Endometrial microvascular endothelial cells (primary cell): Measurements from ENCODE around the gene ZIK1. TPM values are rescaled to one million over a fixed set of nuclear protein-coding genes. Genes with fewer than 3 reads are reported as not detected.

Experiments used
- in situ Hi-C: cut with HindIII; loops from 2 replicates; pipeline ENCODE4 v1.10.0; 2017; ENCODE audit warnings: low sequenced_read_pairs, low pct_unique_long_range_greater_than_20kb; ENCODE audit errors: inconsistent ontology term
- total RNA-seq: library from RNA; depleted of rRNA; stranded (reverse); fragments of >200 nt; gene quantifications from one replicate; pipeline ENCODE4 v1.2.3, GENCODE V29; 2015; ENCODE audit errors: inconsistent ontology term

Gene ZIK1
- total RNA-seq, 1 donor from 2014 or later = 0.28 TPM

GRCh38 chr19:57599761-57600383, 15.9 kb downstream of the ZIK1 start, which contains the start of gene ZNF530:
ZNF530 (plus strand) TSS chr19:57599885; CDS start chr19:57604346, 4,461 bp downstream.
- in situ Hi-C loops = no loop called here

GRCh38 chr19:57606931-57607330, 23.0 kb downstream of the ZIK1 start:
- in situ Hi-C loops = no loop called here

GRCh38 chr19:57611113-57611512, 27.2 kb downstream of the ZIK1 start:
- in situ Hi-C loops = no loop called here

DNA sequence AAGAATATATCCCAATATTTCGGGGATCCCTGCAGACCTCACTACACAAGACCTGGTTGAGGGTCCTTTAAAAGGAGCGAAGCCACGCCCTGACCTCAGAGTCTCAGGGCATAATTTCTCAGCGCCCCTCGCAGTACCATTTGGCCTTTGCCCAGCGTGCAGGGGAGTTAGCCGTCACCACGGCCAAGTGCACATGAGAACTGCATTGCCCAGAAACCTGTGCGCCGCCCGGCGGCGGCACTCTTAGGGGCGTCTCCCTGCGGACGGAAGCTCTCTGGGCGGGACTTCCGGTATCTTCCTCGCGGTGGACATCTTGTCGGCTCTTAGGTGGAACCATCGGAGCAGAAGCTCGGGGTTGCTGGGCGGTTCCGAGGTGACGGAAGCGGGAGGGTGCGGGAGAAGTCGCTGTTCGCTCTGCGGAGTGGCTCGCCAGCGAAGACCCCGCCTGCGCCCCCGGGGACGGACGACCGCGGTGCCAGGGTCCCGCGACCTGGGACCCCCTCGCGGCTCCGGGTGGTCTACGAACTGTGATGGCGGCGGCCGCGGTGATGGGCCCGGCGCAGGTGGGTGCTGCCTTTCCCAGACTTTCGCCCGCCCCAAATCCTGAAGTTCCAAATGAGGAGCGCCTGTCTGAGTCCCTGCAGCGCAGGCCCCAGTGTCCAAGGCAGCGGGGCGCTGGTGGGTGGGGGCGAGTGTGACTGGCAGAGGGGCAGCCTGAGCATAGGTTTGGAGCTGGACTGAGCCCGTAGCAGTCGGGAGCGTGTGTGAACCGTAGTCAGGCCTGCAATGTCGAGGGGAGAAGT, 30.2 kb downstream of the ZIK1 start, which contains the start of gene ZNF134:
ZNF134 (plus strand) TSS at position 302 of the 803 bp plus-strand sequence. CDS start 5,227 bp downstream, outside the sequence.
- in situ Hi-C loops = no loop called here

DNA sequence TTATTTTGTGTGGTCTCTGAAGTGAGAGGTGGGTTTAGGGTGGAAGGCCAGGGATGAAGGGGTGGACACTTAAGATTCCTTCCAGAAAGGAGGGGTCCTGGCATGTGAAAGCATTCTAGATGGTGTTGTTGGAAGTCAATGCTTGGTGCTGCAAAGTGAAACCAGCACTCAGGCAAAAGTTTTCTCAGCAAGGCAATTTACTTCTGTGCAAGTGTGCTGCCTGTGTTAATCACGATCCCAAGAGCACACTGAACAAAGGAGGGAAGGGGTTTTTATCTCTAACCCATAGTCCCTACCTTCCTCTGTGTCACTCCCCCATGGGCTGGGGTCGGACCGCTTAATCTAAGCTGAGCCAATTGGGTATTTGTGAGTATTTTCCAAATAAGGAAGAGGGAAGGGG, 31.4 kb downstream of the ZIK1 start:
- in situ Hi-C loops = no loop called here

DNA sequence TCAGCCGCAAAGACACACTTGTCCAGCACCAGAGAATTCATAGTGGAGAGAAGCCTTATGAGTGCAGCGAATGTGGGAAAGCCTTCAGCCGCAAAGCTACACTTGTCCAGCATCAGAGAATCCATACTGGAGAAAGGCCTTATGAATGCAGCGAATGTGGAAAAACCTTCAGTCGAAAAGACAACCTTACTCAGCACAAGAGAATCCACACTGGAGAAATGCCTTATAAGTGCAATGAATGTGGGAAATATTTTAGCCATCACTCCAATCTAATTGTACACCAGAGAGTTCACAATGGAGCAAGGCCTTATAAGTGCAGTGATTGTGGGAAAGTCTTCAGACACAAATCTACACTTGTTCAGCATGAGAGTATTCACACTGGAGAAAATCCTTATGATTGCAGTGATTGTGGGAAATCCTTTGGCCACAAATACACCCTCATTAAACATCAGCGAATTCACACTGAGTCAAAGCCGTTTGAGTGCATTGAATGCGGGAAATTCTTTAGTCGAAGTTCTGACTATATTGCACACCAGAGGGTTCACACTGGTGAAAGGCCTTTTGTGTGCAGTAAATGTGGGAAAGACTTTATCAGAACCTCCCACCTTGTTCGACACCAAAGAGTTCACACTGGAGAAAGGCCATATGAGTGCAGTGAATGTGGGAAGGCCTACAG, 36.9 kb downstream of the ZIK1 start:
- in situ Hi-C loops = no loop called here

GRCh38 chr19:57623091-57623490, 39.1 kb downstream of the ZIK1 start:
- in situ Hi-C loops = no loop called here

DNA sequence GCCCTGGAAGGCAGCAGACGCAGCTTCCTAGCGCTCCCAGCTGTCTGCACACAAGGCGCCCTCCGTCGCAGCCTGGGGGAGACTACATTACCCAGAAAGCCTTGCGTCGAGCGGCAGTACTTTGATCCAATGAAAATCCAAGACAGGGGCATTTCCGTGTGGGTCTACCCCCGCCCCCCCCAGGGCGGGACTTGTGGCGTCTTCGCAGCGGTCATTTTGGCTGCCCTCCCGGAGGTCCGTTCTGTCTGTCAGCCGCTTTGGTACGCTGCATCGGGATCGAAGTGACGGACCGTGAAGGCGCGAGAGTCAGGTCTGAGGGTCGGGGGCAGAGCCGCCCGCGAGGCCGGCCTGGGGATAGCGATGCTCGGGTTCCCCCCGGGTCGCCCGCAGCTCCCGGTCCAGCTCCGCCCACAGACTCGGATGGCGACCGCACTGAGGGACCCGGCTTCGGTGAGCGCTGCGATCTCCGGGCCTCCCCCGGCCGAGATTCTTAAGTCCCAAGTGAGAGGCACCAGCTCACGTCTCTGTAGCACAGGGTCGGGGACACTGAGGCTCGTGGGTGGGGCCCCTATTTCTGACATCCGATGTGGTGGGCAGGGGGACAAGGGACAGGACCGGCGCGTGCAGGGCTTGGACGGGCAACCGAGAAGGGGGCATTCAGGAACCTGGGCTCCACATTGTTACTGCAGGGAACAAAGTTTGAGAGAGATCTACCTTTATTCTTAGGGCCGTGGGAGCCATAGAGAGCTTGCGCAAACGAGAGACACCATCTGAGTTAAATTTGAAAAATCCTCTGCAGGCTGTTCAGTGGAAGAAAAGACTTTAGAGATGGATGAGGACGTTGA, 49.3 kb downstream of the ZIK1 start, which contains the start of gene ZNF211:
ZNF211 (plus strand) TSS at position 182 of the 845 bp plus-strand sequence; CDS start at position 361, 179 bp downstream.
- in situ Hi-C loops = no loop called here

DNA sequence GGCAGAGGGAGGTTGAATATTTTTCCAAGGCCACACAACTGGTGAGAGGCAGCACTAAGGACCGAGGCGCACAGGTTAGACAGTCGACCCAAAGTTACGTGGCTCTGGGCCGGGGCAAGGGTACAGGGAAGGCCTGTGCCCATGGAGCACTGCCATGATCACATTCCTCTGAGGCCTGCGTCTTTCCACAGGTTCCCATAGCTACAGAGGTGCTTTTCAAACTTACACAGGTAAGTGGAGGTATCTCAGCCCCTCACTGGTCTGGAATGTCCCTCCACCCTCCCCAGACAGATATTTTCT, 49.8 kb downstream of the ZIK1 start:
- in situ Hi-C loops = no loop called here

DNA sequence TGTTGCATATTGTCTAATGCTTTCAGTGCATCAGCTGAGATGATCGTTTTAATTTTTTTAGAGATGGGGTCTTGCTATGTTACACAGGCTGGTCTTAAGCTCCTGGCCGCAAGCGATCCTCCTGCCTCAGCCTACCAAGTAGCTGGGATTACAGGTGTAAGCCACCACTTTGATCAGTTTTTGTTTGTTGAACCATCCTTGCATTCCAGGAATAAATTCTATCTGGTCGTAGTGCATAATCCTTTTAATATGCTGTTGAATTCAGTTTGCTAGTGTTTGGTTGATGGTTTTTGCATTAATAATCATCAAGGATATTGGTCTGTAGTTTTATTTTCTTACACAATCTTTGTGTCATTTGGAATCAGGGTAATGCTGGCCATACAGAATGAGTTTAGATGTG, 53.4 kb downstream of the ZIK1 start:
- in situ Hi-C loops = no loop called here

DNA sequence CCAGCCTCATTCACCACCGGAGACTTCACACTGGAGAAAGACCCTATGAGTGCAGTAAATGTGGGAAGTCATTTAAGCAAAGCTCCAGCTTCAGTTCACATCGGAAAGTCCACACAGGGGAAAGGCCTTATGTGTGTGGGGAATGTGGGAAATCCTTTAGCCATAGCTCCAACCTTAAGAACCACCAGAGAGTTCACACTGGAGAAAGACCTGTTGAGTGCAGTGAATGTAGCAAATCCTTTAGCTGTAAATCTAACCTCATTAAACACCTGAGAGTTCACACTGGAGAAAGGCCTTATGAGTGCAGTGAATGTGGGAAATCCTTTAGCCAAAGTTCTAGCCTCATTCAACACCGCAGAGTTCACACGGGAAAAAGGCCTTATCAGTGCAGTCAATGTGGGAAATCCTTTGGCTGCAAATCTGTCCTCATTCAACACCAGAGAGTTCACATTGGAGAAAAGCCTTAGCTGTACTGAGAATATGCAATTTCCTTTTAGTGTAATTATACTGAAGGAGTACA, 57.8 kb downstream of the ZIK1 start:
- in situ Hi-C loops = no loop called here

GRCh38 chr19:57642396-57643046, 58.6 kb downstream of the ZIK1 start:
- in situ Hi-C loops = no loop called here

Other genes with a start within 250 kb of the ZIK1 start
- 5.2 TPM for gene ZNF304, start 232.9 kb upstream of the ZIK1 start, total RNA-seq
- gene TRAPPC2B, start 220.6 kb upstream of the ZIK1 start, total RNA-seq = 12.8 TPM
- 2.1 TPM for gene ZNF547, start 220.6 kb upstream of the ZIK1 start, total RNA-seq
- 7.5 TPM for gene ZNF548, start 194.3 kb upstream of the ZIK1 start, total RNA-seq
- gene ZNF17, start 173.0 kb upstream of the ZIK1 start, total RNA-seq = 4.5 TPM
- gene ZNF749, start 148.8 kb upstream of the ZIK1 start, total RNA-seq = 6.3 TPM
- not detected for gene VN1R1, start 127.0 kb upstream of the ZIK1 start, total RNA-seq
- gene ZNF772, start 106.6 kb upstream of the ZIK1 start, total RNA-seq = 4.7 TPM
- 5.9 TPM for gene ZNF419, start 96.4 kb upstream of the ZIK1 start, total RNA-seq
- 2.0 TPM for gene ZNF773, start 84.2 kb upstream of the ZIK1 start, total RNA-seq
- 1.0 TPM for gene ZNF549, start 56.8 kb upstream of the ZIK1 start, total RNA-seq
- gene ZNF550, start 24.3 kb upstream of the ZIK1 start, total RNA-seq = 3.1 TPM
- 2.5 TPM for gene ZNF416, start 5.2 kb upstream of the ZIK1 start, total RNA-seq
- gene ZNF530, start 15.7 kb downstream of the ZIK1 start, total RNA-seq = 14.5 TPM
- 5.9 TPM for gene ZNF134, start 30.1 kb downstream of the ZIK1 start, total RNA-seq
- 1.7 TPM for gene ZNF211, start 49.0 kb downstream of the ZIK1 start, total RNA-seq
- gene ZSCAN4, start 84.8 kb downstream of the ZIK1 start, total RNA-seq = not detected
- gene ZNF551, start 97.8 kb downstream of the ZIK1 start, total RNA-seq = 5.1 TPM
- gene ZNF154, start 125.1 kb downstream of the ZIK1 start, total RNA-seq = under 0.01 TPM
- 4.1 TPM for gene ZNF671, start 143.5 kb downstream of the ZIK1 start, total RNA-seq
- 6.3 TPM for gene ZNF776, start 162.7 kb downstream of the ZIK1 start, total RNA-seq
- gene ZNF586, start 185.5 kb downstream of the ZIK1 start, total RNA-seq = 11.5 TPM
- 3.4 TPM for gene ZNF552, start 230.8 kb downstream of the ZIK1 start, total RNA-seq
- 7.4 TPM for gene ZNF587B, start 246.2 kb downstream of the ZIK1 start, total RNA-seq